ENCODE results near the gene ITGA5. TPM values are rescaled to one million over a fixed set of nuclear protein-coding genes. Genes with fewer than 3 reads are reported as not detected.

ITGA5 gene
- 8.4 TPM for polyA plus RNA-seq (2012; ENCODE audit: low read depth, missing spikeins)

DNA sequence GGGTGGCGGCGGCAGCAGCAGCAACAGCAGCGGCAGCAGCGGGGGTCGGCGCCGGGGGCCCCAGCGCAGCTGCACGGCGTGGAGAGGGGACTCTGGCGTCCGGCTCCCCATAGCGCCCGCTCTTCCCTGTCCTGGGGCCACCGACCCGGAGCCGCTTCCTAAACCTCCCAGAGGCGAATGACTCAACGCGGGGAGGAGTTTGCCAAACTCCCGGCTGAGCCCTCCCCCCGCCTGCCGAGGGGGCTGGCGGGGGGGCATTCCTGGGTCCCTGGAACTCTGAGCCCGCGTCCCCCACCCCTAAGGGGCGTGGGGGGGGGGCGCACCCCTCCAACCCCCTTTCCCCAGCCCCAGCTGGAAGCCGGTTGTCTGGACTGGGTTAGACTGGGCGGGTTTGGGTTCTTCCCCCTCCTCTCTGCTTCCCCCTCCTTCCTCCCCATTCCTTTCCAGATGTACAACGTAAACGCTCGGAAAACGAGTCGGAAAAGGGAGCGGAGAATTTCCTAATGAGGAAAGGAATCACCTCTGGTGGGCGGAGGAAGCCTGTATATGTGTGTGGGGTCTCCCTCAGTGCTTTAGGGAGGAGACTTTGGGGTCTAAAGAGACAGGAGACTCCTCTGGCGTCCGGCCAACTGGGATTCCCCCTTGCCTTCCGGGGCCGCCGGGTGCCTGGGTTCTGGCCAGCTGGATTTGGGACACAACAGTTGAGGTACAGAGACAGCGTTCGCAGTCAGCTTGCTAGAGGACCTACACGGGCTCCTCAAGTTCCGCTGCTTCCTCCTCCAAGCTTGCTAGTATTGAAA, at the start of gene ITGA5:
ITGA5 (minus strand) TSS at position 179 of the 800 bp plus-strand sequence; CDS start at position 111, 68 bp downstream.
- DNase-seq (ENCODE audit: insufficient read length, low spot score) (no peak), FAIRE-seq (no peak)
- TF ChIP-seq POLR2AphosphoS5 (IDR thresholded peaks at IDR 0.05; ENCODE audit: low read depth, low read length) (no peak), POU2F2 (IDR thresholded peaks at IDR 0.05; ENCODE audit: low read depth, low read length) (no peak), PAX5 (IDR thresholded peaks at IDR 0.05; ENCODE audit: insufficient read depth, low read length, severe bottlenecking) (no peak), TAF1 (IDR thresholded peaks at IDR 0.05; ENCODE audit: low read depth, low read length) (no peak), POLR2A (IDR thresholded peaks at IDR 0.05; ENCODE audit: low read depth, low read length) (no peak), SPI1 (IDR thresholded peaks at IDR 0.05; ENCODE audit: low read depth, low read length) (no peak)

DNA sequence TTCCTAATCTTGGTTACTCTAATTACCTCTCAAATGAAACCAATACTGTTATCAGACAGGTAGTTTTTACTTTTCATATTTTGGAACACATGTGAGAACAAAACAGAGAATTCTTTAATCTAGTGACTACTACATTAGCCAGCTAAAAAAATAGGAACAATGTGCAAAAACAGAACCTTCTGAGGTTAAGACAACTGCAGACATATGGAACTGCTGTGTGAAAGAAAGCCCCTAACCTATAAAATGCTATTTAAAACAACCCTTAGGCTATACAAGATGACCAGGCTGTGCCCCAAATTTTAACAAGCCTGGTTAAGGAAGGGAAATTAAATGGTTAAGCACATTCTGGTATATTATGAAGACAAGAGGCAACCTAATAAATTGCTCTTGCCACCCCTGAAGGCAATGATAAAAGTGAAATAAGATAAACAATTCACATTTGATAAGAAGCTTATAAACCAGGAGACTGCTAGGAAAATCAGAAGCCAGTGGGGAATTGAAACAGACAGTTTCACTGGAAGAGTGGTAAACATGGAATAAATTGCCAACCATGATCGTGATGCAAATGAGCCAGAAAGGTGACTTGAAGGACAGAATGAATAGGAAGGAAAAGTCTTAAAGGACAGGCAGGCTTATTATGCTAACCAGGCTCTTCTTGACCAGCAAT, 46.9 kb upstream of the ITGA5 start:
- no peak for TF ChIP-seq PAX5 (IDR thresholded peaks at IDR 0.05; ENCODE audit: insufficient read depth, low read length, severe bottlenecking)
- TF ChIP-seq TAF1 (IDR thresholded peaks at IDR 0.05; ENCODE audit: low read depth, low read length), result no peak
- TF ChIP-seq POLR2AphosphoS5 (IDR thresholded peaks at IDR 0.05; ENCODE audit: low read depth, low read length), result no peak
- no peak for TF ChIP-seq SPI1 (IDR thresholded peaks at IDR 0.05; ENCODE audit: low read depth, low read length)
- TF ChIP-seq POLR2A (IDR thresholded peaks at IDR 0.05; ENCODE audit: low read depth, low read length), result no peak
- no peak for TF ChIP-seq POU2F2 (IDR thresholded peaks at IDR 0.05; ENCODE audit: low read depth, low read length)
- FAIRE-seq (no peak), DNase-seq (ENCODE audit: insufficient read length, low spot score) (no peak)

DNA sequence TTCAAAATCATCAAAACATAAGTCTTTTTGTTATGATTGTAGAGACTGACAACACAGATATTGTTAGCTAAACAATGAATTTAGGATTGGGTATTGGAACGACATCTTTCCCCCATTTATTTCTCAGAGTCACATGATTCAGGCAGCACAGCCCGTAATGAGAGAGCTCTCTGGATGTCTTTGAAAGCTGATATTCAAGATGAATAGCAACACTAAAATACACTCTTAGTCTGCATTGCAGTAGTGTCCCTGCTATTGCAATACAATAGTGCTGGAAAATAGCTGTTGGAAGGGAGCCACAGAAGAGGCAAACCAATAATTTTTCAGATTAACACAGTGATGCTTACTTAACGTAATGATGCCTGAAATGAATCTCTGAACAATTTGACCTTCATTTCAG, 44.4 kb upstream of the ITGA5 start:
- FAIRE-seq (peak; percentile 47), DNase-seq (ENCODE audit: insufficient read length, low spot score) (no peak)
- no peak for TF ChIP-seq POLR2AphosphoS5 (IDR thresholded peaks at IDR 0.05; ENCODE audit: low read depth, low read length)
- no peak for TF ChIP-seq PAX5 (IDR thresholded peaks at IDR 0.05; ENCODE audit: insufficient read depth, low read length, severe bottlenecking)
- no peak for TF ChIP-seq POU2F2 (IDR thresholded peaks at IDR 0.05; ENCODE audit: low read depth, low read length)
- no peak for TF ChIP-seq SPI1 (IDR thresholded peaks at IDR 0.05; ENCODE audit: low read depth, low read length)
- no peak for TF ChIP-seq POLR2A (IDR thresholded peaks at IDR 0.05; ENCODE audit: low read depth, low read length)
- no peak for TF ChIP-seq TAF1 (IDR thresholded peaks at IDR 0.05; ENCODE audit: low read depth, low read length)

DNA sequence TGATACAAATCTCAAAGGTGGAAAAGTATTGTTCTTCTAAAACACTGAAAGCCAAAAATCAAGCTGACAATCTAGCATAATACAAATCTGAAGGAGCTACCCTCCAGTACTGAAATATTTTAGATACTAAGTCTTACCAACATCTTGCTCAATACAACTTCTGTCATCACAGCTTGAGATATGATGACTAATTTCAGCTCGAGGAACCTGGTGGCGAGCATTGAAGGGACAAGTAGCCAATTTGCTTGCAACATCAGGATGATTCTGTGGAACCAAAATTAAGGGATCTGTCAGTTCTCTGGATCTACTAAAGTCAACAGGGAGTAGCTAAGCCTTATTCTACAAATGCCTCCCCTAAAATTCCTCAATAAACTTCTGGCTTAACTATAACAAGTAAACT, 44.0 kb upstream of the ITGA5 start:
- FAIRE-seq (no peak), DNase-seq (ENCODE audit: insufficient read length, low spot score) (no peak)
- TF ChIP-seq SPI1 (IDR thresholded peaks at IDR 0.05; ENCODE audit: low read depth, low read length) (no peak), TAF1 (IDR thresholded peaks at IDR 0.05; ENCODE audit: low read depth, low read length) (no peak), POLR2A (IDR thresholded peaks at IDR 0.05; ENCODE audit: low read depth, low read length) (no peak), PAX5 (IDR thresholded peaks at IDR 0.05; ENCODE audit: insufficient read depth, low read length, severe bottlenecking) (no peak), POLR2AphosphoS5 (IDR thresholded peaks at IDR 0.05; ENCODE audit: low read depth, low read length) (no peak), POU2F2 (IDR thresholded peaks at IDR 0.05; ENCODE audit: low read depth, low read length) (no peak)

DNA sequence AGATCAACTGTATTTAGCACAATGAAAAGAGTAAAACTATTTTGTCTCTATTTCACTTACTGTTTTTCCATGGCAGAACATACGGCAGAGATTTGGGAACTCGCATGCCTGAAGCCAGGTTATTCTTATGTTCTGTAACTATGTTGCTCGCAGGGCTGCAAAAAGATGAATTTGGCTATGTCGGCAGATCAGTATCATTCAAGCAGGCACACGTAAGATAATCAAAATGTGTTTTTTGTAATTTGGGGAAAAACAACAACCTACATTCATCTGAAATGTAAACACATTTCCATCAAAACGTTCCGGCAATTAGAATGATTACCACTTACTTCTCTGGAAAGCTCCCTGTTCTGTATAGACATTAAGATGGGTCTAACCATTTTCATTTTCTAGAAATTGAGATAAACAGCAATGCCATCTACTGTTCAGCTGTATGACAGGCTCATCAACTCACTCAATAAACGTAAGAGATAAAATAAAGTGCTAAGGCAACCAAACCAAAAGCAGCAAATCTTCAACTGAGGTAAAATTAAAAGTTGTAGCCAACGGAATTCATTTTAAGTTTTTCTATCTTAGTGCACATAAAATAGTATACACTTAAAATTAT, 41.4 kb upstream of the ITGA5 start:
- DNase-seq (ENCODE audit: insufficient read length, low spot score) (no peak), FAIRE-seq (no peak)
- no peak for TF ChIP-seq PAX5 (IDR thresholded peaks at IDR 0.05; ENCODE audit: insufficient read depth, low read length, severe bottlenecking)
- TF ChIP-seq TAF1 (IDR thresholded peaks at IDR 0.05; ENCODE audit: low read depth, low read length), result no peak
- no peak for TF ChIP-seq POU2F2 (IDR thresholded peaks at IDR 0.05; ENCODE audit: low read depth, low read length)
- TF ChIP-seq SPI1 (IDR thresholded peaks at IDR 0.05; ENCODE audit: low read depth, low read length), result no peak
- TF ChIP-seq POLR2AphosphoS5 (IDR thresholded peaks at IDR 0.05; ENCODE audit: low read depth, low read length), result no peak
- no peak for TF ChIP-seq POLR2A (IDR thresholded peaks at IDR 0.05; ENCODE audit: low read depth, low read length)

DNA sequence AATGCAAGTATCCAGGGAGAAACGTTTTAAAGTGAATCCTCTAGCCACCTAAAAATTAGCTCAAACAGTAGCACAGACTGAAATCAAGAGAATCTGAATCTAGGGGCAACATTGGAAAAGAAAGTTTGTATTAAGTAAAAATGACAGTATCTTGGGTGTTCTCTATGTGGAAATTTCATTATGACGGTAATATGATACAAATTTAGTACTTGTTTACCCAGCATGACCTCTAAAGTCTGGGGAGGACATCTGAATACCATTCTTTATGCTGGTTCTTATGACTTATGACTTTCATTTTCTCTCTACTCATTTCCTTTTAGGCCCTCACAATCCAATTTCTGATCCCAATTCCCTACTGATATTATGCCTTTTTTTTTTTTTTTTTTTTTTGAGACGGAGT, 40.3 kb upstream of the ITGA5 start:
- no peak for TF ChIP-seq PAX5 (IDR thresholded peaks at IDR 0.05; ENCODE audit: insufficient read depth, low read length, severe bottlenecking)
- TF ChIP-seq POU2F2 (IDR thresholded peaks at IDR 0.05; ENCODE audit: low read depth, low read length), result no peak
- TF ChIP-seq SPI1 (IDR thresholded peaks at IDR 0.05; ENCODE audit: low read depth, low read length), result no peak
- TF ChIP-seq POLR2AphosphoS5 (IDR thresholded peaks at IDR 0.05; ENCODE audit: low read depth, low read length), result no peak
- no peak for TF ChIP-seq TAF1 (IDR thresholded peaks at IDR 0.05; ENCODE audit: low read depth, low read length)
- TF ChIP-seq POLR2A (IDR thresholded peaks at IDR 0.05; ENCODE audit: low read depth, low read length), result no peak
- DNase-seq (ENCODE audit: insufficient read length, low spot score), result no peak
- no peak for FAIRE-seq

DNA sequence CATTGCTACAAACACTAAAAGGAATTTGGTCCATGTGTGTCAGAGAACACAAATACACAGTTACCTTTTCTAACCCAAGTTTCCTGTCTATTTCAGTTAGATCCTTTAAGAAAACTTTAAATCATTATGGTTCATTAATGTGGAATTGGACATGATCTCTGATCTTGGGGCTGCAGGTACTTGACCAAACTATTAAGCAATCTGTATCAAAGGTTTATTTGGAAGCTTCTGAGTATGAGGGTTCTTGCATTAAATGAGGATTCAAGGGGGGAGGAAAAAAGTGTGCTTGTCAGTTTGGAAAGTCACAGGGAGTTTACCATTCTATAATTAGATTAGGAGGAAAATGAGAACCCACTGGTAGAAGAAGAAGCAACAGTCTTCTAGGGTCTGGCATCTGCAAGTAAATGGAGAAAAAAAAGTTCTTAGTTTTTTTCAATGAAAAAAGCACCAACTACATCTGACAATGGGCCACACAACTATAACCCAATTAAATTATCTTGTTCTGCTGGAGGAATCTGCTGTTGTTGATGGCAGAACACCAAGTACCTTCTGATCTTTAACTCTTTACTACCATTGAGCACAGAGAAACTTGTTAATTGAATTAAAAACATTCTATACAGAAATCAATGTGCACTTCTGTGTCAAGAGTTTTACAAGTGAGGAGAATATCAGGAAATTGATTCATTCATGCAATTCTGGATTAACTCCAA, 36.8 kb upstream of the ITGA5 start:
- FAIRE-seq, result no peak
- TF ChIP-seq SPI1 (IDR thresholded peaks at IDR 0.05; ENCODE audit: low read depth, low read length) (no peak), POLR2AphosphoS5 (IDR thresholded peaks at IDR 0.05; ENCODE audit: low read depth, low read length) (no peak), POLR2A (IDR thresholded peaks at IDR 0.05; ENCODE audit: low read depth, low read length) (no peak), POU2F2 (IDR thresholded peaks at IDR 0.05; ENCODE audit: low read depth, low read length) (no peak)
- DNase-seq (ENCODE audit: insufficient read length, low spot score), result no peak

DNA sequence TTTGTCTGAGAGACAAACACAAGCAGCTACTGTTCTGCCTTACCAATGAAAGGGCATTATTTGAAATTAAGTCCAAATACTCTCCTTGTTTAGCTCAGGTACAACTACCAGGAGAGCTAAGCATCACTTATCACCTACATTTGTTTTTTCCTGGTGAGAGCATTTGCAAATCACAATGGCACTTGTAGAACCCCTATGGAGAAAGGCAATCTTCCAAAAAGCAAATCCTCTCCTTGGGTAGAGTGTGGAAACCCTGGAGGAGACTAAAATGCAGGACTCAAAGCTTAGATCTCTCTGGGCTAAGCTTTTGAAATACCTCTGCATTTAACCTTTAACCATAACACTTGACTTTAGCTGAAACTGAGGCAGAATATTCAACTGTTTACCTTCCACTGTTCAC, 33.6 kb upstream of the ITGA5 start:
- FAIRE-seq (no peak), DNase-seq (ENCODE audit: insufficient read length, low spot score) (no peak)
- TF ChIP-seq TAF1 (IDR thresholded peaks at IDR 0.05; ENCODE audit: low read depth, low read length) (no peak), POU2F2 (IDR thresholded peaks at IDR 0.05; ENCODE audit: low read depth, low read length) (no peak), SPI1 (IDR thresholded peaks at IDR 0.05; ENCODE audit: low read depth, low read length) (no peak), POLR2AphosphoS5 (IDR thresholded peaks at IDR 0.05; ENCODE audit: low read depth, low read length) (no peak)

DNA sequence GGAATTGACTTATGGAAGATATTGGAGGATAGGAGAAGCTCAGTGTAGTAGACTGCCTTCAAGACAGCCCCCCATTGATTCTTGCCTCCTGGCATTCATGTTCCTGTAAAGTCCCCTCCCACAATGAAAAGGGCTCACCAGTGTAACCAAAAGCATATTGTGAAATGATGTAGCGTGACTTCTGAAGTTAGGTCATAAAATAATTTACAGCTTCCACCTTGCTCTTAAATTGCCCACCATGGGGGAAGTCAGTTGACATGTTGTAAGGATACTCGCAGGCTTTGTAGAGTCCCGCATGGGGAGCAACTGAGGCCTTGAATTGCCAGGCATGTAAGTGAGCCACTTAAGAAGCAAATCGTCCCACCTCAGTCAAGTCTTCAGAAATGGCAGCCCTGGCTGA, 29.3 kb upstream of the ITGA5 start:
- TF ChIP-seq PAX5 (IDR thresholded peaks at IDR 0.05; ENCODE audit: insufficient read depth, low read length, severe bottlenecking) (no peak), SPI1 (IDR thresholded peaks at IDR 0.05; ENCODE audit: low read depth, low read length) (no peak), POLR2AphosphoS5 (IDR thresholded peaks at IDR 0.05; ENCODE audit: low read depth, low read length) (no peak), TAF1 (IDR thresholded peaks at IDR 0.05; ENCODE audit: low read depth, low read length) (no peak), POU2F2 (IDR thresholded peaks at IDR 0.05; ENCODE audit: low read depth, low read length) (no peak), POLR2A (IDR thresholded peaks at IDR 0.05; ENCODE audit: low read depth, low read length) (no peak)
- FAIRE-seq (no peak), DNase-seq (ENCODE audit: insufficient read length, low spot score) (no peak)

All from GM12891 (cell line).